Vagina (tissue), 2 donors: Measurements from ENCODE around the gene CDC42EP3.

Experiments
- POLR2AphosphoS5 ChIP-seq, 2 donors: sonication (generic); formaldehyde crosslinking; IDR thresholded peaks; one replicate each; pipeline ENCODE4 v1.9.0; 2017; ENCODE audit warnings: antibody characterized with exemption in 2 of 2, mild to moderate bottlenecking in 2 of 2, low read depth in 1 of 2; ENCODE audit not compliant: insufficient read depth in 1 of 2
- TF ChIP-seq, protein P1 (sequence below), 3 experiments: fragments of 450-650 bp in 2 of 3; fragments of 200-600 bp in 1 of 3; sonication (generic) in 1 of 3; IDR thresholded peaks; one replicate each; pipeline ENCODE4 v1.5.1; 2017 to 2019; ENCODE audit warnings: antibody characterized with exemption in 3 of 3, mild to moderate bottlenecking in 2 of 3, moderate library complexity in 2 of 3

GRCh38 chr2:37601569-37601968 lies 69.9 kb downstream of the CDC42EP3 start:
- TF ChIP-seq, protein P1, sequence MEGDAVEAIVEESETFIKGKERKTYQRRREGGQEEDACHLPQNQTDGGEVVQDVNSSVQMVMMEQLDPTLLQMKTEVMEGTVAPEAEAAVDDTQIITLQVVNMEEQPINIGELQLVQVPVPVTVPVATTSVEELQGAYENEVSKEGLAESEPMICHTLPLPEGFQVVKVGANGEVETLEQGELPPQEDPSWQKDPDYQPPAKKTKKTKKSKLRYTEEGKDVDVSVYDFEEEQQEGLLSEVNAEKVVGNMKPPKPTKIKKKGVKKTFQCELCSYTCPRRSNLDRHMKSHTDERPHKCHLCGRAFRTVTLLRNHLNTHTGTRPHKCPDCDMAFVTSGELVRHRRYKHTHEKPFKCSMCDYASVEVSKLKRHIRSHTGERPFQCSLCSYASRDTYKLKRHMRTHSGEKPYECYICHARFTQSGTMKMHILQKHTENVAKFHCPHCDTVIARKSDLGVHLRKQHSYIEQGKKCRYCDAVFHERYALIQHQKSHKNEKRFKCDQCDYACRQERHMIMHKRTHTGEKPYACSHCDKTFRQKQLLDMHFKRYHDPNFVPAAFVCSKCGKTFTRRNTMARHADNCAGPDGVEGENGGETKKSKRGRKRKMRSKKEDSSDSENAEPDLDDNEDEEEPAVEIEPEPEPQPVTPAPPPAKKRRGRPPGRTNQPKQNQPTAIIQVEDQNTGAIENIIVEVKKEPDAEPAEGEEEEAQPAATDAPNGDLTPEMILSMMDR (IDR thresholded peaks at IDR 0.05), result no peak
- TF ChIP-seq POLR2AphosphoS5 (IDR thresholded peaks at IDR 0.05; ENCODE audit: insufficient read depth in 1 of 2, low read depth in 1 of 2), result no peak
